Measurements from ENCODE around the gene NRGN. TPM values are rescaled to one million over a fixed set of nuclear protein-coding genes. Genes with fewer than 3 reads are reported as not detected.
A peak's percentile ranks its signal among the peaks of the same experiment; 100 is the strongest.

Gene NRGN
- total and polyA plus RNA-seq, 10 of the 15 experiments (the other 5 are each of a cell fraction or from before 2014, with no cell fraction given): 0.36 to 3.2 (median 1.1) TPM; not detected in 2

GRCh38 chr11:124758355-124759265 is 18.9 kb downstream of the NRGN start:
- SMC1A ChIA-PET (ENCODE audit: uncharacterized antibody, unreplicated experiment): interaction anchor here (0.6 to 8.8 kb wide), 9 partner anchors 12 to 569 kb away, joined by 3 to 93 read pairs (median 5); partner anchors contain the start of genes MSANTD2, SIAE and SPA17
- Histone ChIP-seq H3K27ac (ENCODE audit: control insufficient read depth, insufficient read depth) (peak overlapping the region; percentile 82; the same call in 1 of the 2 replicates), H3K4me3 (peak overlapping the region; percentile 83), H3K9me3 (replicated peaks; ENCODE audit: control insufficient read depth, insufficient read depth, low read length) (no peaks in the 10 kb centered on the region), H3K79me2 (ENCODE audit: control insufficient read depth, insufficient read depth, low read length) (peaks cover 46% of the 10 kb centered on the region), H3K9ac (ENCODE audit: control insufficient read depth, insufficient read depth, low read length) (peak overlapping the region; percentile 57; the same call in 1 of the 2 replicates), H3K4me2 (ENCODE audit: control insufficient read depth, insufficient read depth) (peak overlapping the region; percentile 98), H3K4me1 (ENCODE audit: control insufficient read depth, insufficient read depth, low read length) (peaks cover 18% of the 10 kb centered on the region), H3K36me3 (ENCODE audit: control insufficient read depth in 2 of 2, insufficient read depth in 2 of 2, low read length in 1 of 2) (no peaks in the 10 kb centered on the region; a peak in 1 of 4 replicates), H3K27me3 (replicated peaks in 1 of 2; ENCODE audit: control insufficient read depth in 2 of 2, insufficient read depth in 2 of 2, low read length in 1 of 2) (no peaks in the 10 kb centered on the region), H2AFZ (ENCODE audit: control insufficient read depth, low read depth, low read length) (peak overlapping the region; percentile 60), H4K20me1 (ENCODE audit: control insufficient read depth, insufficient read depth) (no peaks in the 10 kb centered on the region)
- RAD21 ChIA-PET (ENCODE audit: unreplicated experiment): interaction anchor here (0.8 to 2.5 kb wide), 8 partner anchors 12 to 89 kb away, joined by 3 to 15 read pairs (median 4); partner anchors contain the start of genes SIAE and SPA17
- in situ Hi-C loops (cut with MboI) (no loop called here), intact Hi-C loops (cut with micrococcal nuclease; ENCODE audit: unreplicated experiment) (loop anchor here (1.0 kb wide), 1 partner anchor 12 kb away; no protein-coding TSS in a partner anchor)
- BruUV-seq (replicated peaks): no TSS peak
- POLR2A ChIA-PET: interaction anchor here (0.7 to 1.5 kb wide), 6 partner anchors 12 to 41 kb away, joined by 3 to 5 read pairs (median 4); partner anchors contain the start of gene MSANTD2
- CTCF ChIA-PET: interaction anchor here (0.7 to 16.3 kb wide), 18 partner anchors 13 to 473 kb away, joined by 3 to 272 read pairs (median 4); partner anchors contain the start of genes CCDC15, MSANTD2, NRGN and SIAE
- 21% methylated on average over 53 of the region's 53 CpGs for WGBS (ENCODE audit: insufficient coverage, insufficient replicate concordance, low lambda C conversion rate, missing lambda C conversion rate)
- ATAC-seq (peak; percentile 75), DNase-seq (ENCODE audit: low read depth, low spot score) (no peak), FAIRE-seq (peak; percentile 54)
- TF ChIP-seq TCF3 (IDR thresholded peaks at IDR 0.05; ENCODE audit: borderline replicate concordance, insufficient read depth, low read depth, low read length): 0 out of 2 replicates have a peak, but pooled peaks have one; percentile 43
- TF ChIP-seq MEF2B (IDR thresholded peaks at IDR 0.05; ENCODE audit: partially characterized antibody, poor library complexity, severe bottlenecking): peak; percentile 49
- no peak for TF ChIP-seq MLLT1 (IDR thresholded peaks at IDR 0.05)
- TF ChIP-seq EGR1 (IDR thresholded peaks at IDR 0.05; ENCODE audit: borderline replicate concordance in 1 of 2, low read depth in 2 of 2, low read length in 2 of 2): no peak
- peak; percentile 88 to 89 (median 89) for TF ChIP-seq CTCF (IDR thresholded peaks at IDR 0.05 in 2 of 3, conservative IDR thresholded peaks at IDR 0.05 in 1 of 3; ENCODE audit: control insufficient read depth in 2 of 3, extremely low read depth in 1 of 3, insufficient read depth in 1 of 3, low read depth in 3 of 3, low read length in 3 of 3)
- TF ChIP-seq KDM1A (IDR thresholded peaks at IDR 0.05; ENCODE audit: borderline replicate concordance): no peak
- peak; percentile 29; the same call in 1 of the 2 replicates for TF ChIP-seq CREB1 (IDR thresholded peaks at IDR 0.05; ENCODE audit: low read depth)
- no peak for TF ChIP-seq HCFC1 (IDR thresholded peaks at IDR 0.05; ENCODE audit: low read length)
- TF ChIP-seq PML (IDR thresholded peaks at IDR 0.05; ENCODE audit: low read length): no peak
- TF ChIP-seq BHLHE40 (IDR thresholded peaks at IDR 0.05; ENCODE audit: borderline replicate concordance in 1 of 2, low read depth in 2 of 2, low read length in 1 of 2): peak; percentile 20 to 71; a peak in 2 of 4 replicates
- no peak for TF ChIP-seq ZNF687 (IDR thresholded peaks at IDR 0.05)
- no peak for TF ChIP-seq SREBF2 (IDR thresholded peaks at IDR 0.05; ENCODE audit: low read length)
- 0 out of 2 replicates have a peak, but pooled peaks have one; percentile 22 for TF ChIP-seq CREM (IDR thresholded peaks at IDR 0.05; ENCODE audit: low read depth)
- no peak for TF ChIP-seq BRCA1 (IDR thresholded peaks at IDR 0.05; ENCODE audit: low read depth, low read length)

Measured in GM12878 (cell line).